ENCODE results near the gene TRAPPC6A. TPM values are rescaled to one million over a fixed set of nuclear protein-coding genes. Genes with fewer than 3 reads are reported as not detected.

Gene TRAPPC6A
- total and polyA plus RNA-seq, 2 of the 13 experiments (the other 11 are each of a cell fraction or from before 2014, with no cell fraction given): 6.5 to 21.0 TPM

GRCh38 chr19:45128146-45128545 lies 49.9 kb downstream of the TRAPPC6A start:
- peaks cover 42% of the 10 kb centered on the region for H3K79me2 ChIP-seq (ENCODE audit: insufficient read depth, low read length)
- no peak overlapping the region for H3K4me2 ChIP-seq (ENCODE audit: low read depth, low read length)
- ATAC-seq: no peak
- no peak overlapping the region for H2AFZ ChIP-seq (ENCODE audit: low read length)
- intact Hi-C loops (cut with micrococcal nuclease; ENCODE audit: unreplicated experiment) (loop anchor here (5.0 kb wide), 2 partner anchors 51 to 111 kb away; partner anchors contain the start of genes GEMIN7 and ZNF296), in situ Hi-C loops (cut with HindIII; ENCODE audit: extremely low pct_ligation_motif_present, low pct_unique_long_range_greater_than_20kb) (loop anchor here (10.0 kb wide), 1 partner anchor 113 kb away; no protein-coding TSS in a partner anchor)
- no peak overlapping the region for H3K4me3 ChIP-seq (replicated peaks in 1 of 3; ENCODE audit: insufficient read depth in 1 of 3, low read depth in 2 of 3, low read length in 3 of 3)
- peaks cover 9 to 19% of the 10 kb centered on the region in 2 experiments; a peak in 3 of 5 replicates for H3K36me3 ChIP-seq (replicated peaks in 1 of 2; ENCODE audit: control insufficient read depth in 1 of 2, insufficient read depth in 2 of 2, low read length in 2 of 2)
- H4K20me1 ChIP-seq (ENCODE audit: insufficient read depth, low read length): peaks cover 23% of the 10 kb centered on the region; the same call in 1 of the 2 replicates
- no peaks in the 10 kb centered on the region for H3K27me3 ChIP-seq (ENCODE audit: control insufficient read depth in 1 of 2, insufficient read depth in 2 of 2, low read length in 2 of 2)
- no TSS peak for BruUV-seq (replicated peaks)
- ChIA-PET POLR2A (no interaction called here), CTCF (ENCODE audit: low intra/inter-chr PET ratio, low total read pairs) (no interaction called here)
- TF ChIP-seq ZNF207 (IDR thresholded peaks at IDR 0.05; ENCODE audit: borderline replicate concordance): no peak
- peak; percentile 56 for TF ChIP-seq ZBTB40 (IDR thresholded peaks at IDR 0.05)
- TF ChIP-seq ZBTB40 (CRISPR knock-in tag; IDR thresholded peaks at IDR 0.05): peak; percentile 97
- TF ChIP-seq ZBTB33 (CRISPR knock-in tag; IDR thresholded peaks at IDR 0.05): peak; percentile 40; the same call in 1 of the 2 replicates
- no peak for TF ChIP-seq ATRX (CRISPR knock-in tag; IDR thresholded peaks at IDR 0.05; ENCODE audit: borderline replicate concordance)
- peaks cover 36% of the 10 kb centered on the region for H3K4me1 ChIP-seq (ENCODE audit: insufficient read depth, low read length)
- H3K9ac ChIP-seq (ENCODE audit: insufficient read depth, low read depth, low read length): no peak overlapping the region
- no peak for DNase-seq (ENCODE audit: low spot score)
- WGBS (ENCODE audit: low lambda C conversion rate): 83% methylated on average over 5 of the region's 5 CpGs
- no peak for FAIRE-seq
- H3K27ac ChIP-seq (ENCODE audit: extremely low read length, insufficient read depth, low read length): no peak overlapping the region
- H3K9me3 ChIP-seq (ENCODE audit: low read length): no peaks in the 10 kb centered on the region

Measured in HepG2 (cell line).